Measurements from ENCODE around the gene SHISA3.

Gene SHISA3

GRCh38 chr4:42360256-42360669, 37.0 kb upstream of the SHISA3 start:
- no peak for DNase-seq (ENCODE audit: low spot score)
- no peak for TF ChIP-seq CTCF (IDR thresholded peaks at IDR 0.05; ENCODE audit: extremely low read depth, missing control alignments)

- TF ChIP-seq CTCF (IDR thresholded peaks at IDR 0.05; ENCODE audit: extremely low read depth, missing control alignments) = no peak
- DNase-seq (ENCODE audit: low spot score) = no peak
Observed at GRCh38 chr4:42361456-42361855, 35.8 kb upstream of the SHISA3 start.

DNA sequence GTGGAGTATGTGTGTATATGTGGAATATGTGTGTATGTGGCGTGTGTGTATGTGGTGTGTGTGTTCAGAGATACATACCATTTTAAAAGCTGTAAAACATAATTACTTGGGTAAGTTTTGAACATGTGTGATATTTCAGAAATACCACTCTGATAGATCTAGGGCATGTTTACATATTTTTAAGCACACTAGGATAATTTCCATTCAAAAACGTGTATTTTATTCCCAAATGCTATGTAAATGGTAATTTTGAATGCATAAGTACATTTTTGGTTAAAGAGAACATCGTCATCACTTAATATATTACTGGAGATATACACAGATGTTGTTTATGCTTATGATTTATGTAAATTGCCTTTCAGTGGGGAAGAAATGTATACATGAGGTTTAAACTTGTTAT, 34.7 kb upstream of the SHISA3 start:
- TF ChIP-seq CTCF (IDR thresholded peaks at IDR 0.05; ENCODE audit: extremely low read depth, missing control alignments) = no peak
- no peak for DNase-seq (ENCODE audit: low spot score)

DNA sequence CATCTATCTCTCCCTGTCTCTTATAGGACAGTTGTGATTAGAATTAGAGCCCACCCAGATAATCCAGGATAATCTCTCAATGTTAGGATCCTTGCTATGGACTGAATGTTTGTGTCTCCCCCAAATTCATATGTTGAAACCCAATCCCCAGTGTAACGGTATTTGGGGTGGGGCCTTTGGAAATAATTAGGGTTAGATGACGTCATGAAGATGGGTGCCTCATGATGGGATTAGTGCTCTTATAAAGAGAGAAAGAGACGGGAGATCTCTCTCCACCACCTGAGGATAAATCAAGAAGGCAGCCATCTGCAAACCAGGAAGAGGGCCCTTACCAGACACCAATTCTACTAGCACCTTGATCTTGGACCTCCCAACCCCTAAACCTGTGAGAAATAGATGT, 33.7 kb upstream of the SHISA3 start:
- DNase-seq (ENCODE audit: low spot score) = no peak

DNA sequence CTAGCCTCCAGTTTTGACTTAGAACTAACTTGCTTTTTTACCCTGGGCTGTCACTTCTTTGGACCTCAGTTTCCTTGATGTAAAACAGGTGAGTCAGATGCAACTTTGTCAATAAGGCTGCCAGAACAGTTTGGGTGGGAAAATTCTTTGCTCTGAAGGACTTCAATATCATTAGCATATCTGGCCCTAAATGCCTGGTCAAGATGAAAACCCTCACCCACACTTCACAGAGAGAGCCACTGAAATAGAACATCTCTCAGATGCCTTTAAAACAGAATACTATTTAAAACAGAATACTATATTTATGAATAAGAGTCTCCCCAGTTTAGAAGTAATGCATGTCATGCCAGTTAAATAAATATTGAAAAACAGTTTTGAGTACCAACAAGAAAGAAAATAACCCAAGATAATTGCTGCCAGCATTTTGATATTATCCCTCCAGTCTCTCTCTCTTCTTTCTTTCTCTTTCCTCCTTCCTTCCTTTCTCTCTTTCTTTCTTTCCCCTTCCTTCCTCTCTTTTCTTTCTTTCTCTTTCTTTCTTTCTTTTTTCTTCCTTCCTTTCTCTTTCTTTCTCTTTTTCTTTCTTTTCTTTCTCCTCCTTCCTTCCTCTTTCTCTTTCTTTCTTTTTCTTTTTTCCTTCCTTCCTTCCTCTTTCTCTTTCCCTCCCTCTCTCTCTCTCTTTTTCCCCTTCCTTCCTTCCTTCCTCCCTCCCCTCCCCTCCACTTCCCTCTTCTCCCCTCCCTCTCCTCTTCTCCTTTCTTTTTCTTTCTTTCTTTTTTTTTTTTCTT, 32.8 kb upstream of the SHISA3 start:
- TF ChIP-seq CTCF (IDR thresholded peaks at IDR 0.05; ENCODE audit: extremely low read depth, missing control alignments) = no peak
- DNase-seq (ENCODE audit: low spot score) = no peak

More for the DNA sequence above, 33.7 kb upstream of the SHISA3 start:
- no peak for TF ChIP-seq CTCF (IDR thresholded peaks at IDR 0.05; ENCODE audit: extremely low read depth, missing control alignments)

DNA sequence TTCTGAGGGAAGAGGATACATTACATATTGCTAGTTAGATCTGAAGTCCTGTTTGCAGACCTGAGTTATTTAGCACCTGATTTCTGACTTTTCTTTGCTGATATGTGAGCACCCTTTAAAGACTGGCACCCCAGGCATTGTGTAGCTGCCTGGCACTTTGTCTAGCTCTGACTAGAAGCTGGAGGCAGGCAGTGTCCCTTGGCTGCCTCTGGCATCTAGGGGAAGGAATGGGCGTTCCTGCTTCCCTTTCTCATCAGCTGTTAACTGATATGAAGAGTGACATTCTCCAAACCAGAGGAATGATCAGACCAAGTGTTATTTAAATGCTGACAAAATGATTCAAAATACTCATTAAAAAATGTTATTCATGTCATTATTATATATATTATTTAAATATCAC, 30.3 kb upstream of the SHISA3 start:
- no peak for TF ChIP-seq CTCF (IDR thresholded peaks at IDR 0.05; ENCODE audit: extremely low read depth, missing control alignments)

DNA sequence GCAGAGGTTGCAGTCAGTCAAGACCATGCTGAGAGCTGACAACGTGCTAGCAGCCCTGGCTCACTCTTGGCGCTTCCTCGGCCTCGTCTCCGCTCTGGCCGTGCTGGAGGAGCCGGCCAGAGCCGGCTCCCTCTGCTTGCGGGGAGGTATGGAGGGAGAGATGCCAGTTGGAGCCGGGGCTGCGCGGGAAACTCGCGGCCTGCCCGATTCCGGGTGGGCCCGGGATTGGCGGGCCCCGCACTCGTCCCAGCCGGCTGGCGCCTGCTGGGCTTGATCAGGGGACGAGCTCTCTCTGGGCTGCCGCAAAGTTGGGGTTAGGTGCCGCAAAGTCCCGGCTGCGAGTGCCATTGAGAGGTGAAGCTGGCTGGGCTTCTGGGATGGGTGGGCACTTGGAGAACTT, 27.8 kb upstream of the SHISA3 start:
- no peak for TF ChIP-seq CTCF (IDR thresholded peaks at IDR 0.05; ENCODE audit: extremely low read depth, missing control alignments)
- DNase-seq (ENCODE audit: low spot score) = no peak

More for the DNA sequence above, 30.3 kb upstream of the SHISA3 start:
- DNase-seq (ENCODE audit: low spot score) = no peak
